Bronchial epithelial cell (primary cell): ENCODE results near the gene TTLL3. TPM values are rescaled to one million over a fixed set of nuclear protein-coding genes. Genes with fewer than 3 reads are reported as not detected.

ENCODE experiments used
- DNase-seq: peaks from one replicate; pipeline ENCODE4 v3.0.0-alpha.2; 2010; ENCODE audit warnings: low read depth
- FAIRE-seq: peaks from 2 replicates; lab custom pipeline; 2011; peaks lifted over from hg19 to GRCh38; lab: Jason Lieb, UNC
- H3K27me3 ChIP-seq: 2 replicates; pipeline ENCODE4 v1.5.1; 2011; ENCODE audit warnings: low read length; ENCODE audit not compliant: control insufficient read depth, insufficient read depth
- H3K36me3 ChIP-seq: 2 replicates; pipeline ENCODE4 v1.5.1; 2011; ENCODE audit warnings: low read length; ENCODE audit not compliant: control insufficient read depth, insufficient read depth
- H3K4me3 ChIP-seq: 2 replicates; pipeline ENCODE4 v1.5.1; 2011; ENCODE audit warnings: mild to moderate bottlenecking, low read depth, low read length, control low read depth
- CTCF ChIP-seq: IDR thresholded peaks from 2 replicates; pipeline ENCODE4 v1.5.1; 2011; ENCODE audit warnings: mild to moderate bottlenecking, moderate library complexity, low read length, control low read depth, inconsistent platforms; ENCODE audit not compliant: insufficient read depth, severe bottlenecking
- total RNA-seq: library from RNA; depleted of rRNA; stranded (reverse); fragments of >200 nt; gene quantifications from 2 replicates; pipeline ENCODE4 v1.2.1, GENCODE V29; 2014

TTLL3 gene
- total RNA-seq, 1 donor from 2014 or later = 11.3 TPM

GRCh38 chr3:9810846-9811245 is 784 bp downstream of the TTLL3 start:
- Histone ChIP-seq H3K27me3 (no peaks in the 10 kb centered on the region), H3K4me3 (peak overlapping the region; percentile 55), H3K36me3 (peaks cover 11% of the 10 kb centered on the region)
- DNase-seq (no peak), FAIRE-seq (no peak)
- no peak for TF ChIP-seq CTCF

GRCh38 chr3:9812870-9813483 is 2.9 kb downstream of the TTLL3 start:
- Histone ChIP-seq H3K27me3 (no peaks in the 10 kb centered on the region), H3K4me3 (no peak overlapping the region), H3K36me3 (peaks cover 5% of the 10 kb centered on the region)
- DNase-seq (no peak), FAIRE-seq (no peak)
- TF ChIP-seq CTCF = no peak

- DNase-seq = no peak
- no peak for FAIRE-seq
- H3K36me3 ChIP-seq = peaks cover 7% of the 10 kb centered on the region
- no peak for TF ChIP-seq CTCF
- H3K27me3 ChIP-seq = no peaks in the 10 kb centered on the region
- no peak overlapping the region for H3K4me3 ChIP-seq
These were observed 5.9 kb downstream of the TTLL3 start for GRCh38 chr3:9815986-9816385.

- FAIRE-seq (no peak), DNase-seq (no peak)
- Histone ChIP-seq H3K27me3 (no peaks in the 10 kb centered on the region), H3K4me3 (no peak overlapping the region), H3K36me3 (peaks cover 7% of the 10 kb centered on the region)
- no peak for TF ChIP-seq CTCF
These were observed 7.4 kb downstream of the TTLL3 start for GRCh38 chr3:9817436-9817835.

- no peak overlapping the region for H3K4me3 ChIP-seq
- DNase-seq (no peak), FAIRE-seq (no peak)
- no peaks in the 10 kb centered on the region for H3K27me3 ChIP-seq
- peaks cover 2% of the 10 kb centered on the region for H3K36me3 ChIP-seq
- TF ChIP-seq CTCF = no peak
These were observed 8.7 kb downstream of the TTLL3 start for GRCh38 chr3:9818666-9819335.
